HG02642 (cell line): Measurements from ENCODE around the gene AGL.
"Not testable (repeated sequence)": the region's sequence is repeated elsewhere in the genome, so short reads cannot be mapped to it uniquely, and the experiment has no call there.

Experiments
- ATAC-seq: cut with Tn5 transposase; IDR thresholded peaks from one replicate; pipeline ENCODE4 v1.9.1; 2021; ENCODE audit warnings: mild to moderate bottlenecking; ENCODE audit not compliant: unreplicated experiment, poor library complexity

Gene AGL

GRCh38 chr1:99850459-99851291 lies 514 bp downstream of the AGL start:
- no peak for ATAC-seq

GRCh38 chr1:99851850-99852454 lies 1.8 kb downstream of the AGL start:
- no peak for ATAC-seq

- no peak for ATAC-seq
Measured at GRCh38 chr1:99852648-99853047, 2.5 kb downstream of the AGL start.

GRCh38 chr1:99855914-99856450 lies 5.8 kb downstream of the AGL start:
- ATAC-seq: no peak

- not testable (repeated sequence) for ATAC-seq
Measured at GRCh38 chr1:99857041-99857440, 6.9 kb downstream of the AGL start.

- no peak for ATAC-seq
Measured at GRCh38 chr1:99858286-99858685, 8.1 kb downstream of the AGL start.

GRCh38 chr1:99858881-99859280 lies 8.7 kb downstream of the AGL start:
- no peak for ATAC-seq

GRCh38 chr1:99860703-99861102 lies 10.5 kb downstream of the AGL start:
- no peak for ATAC-seq

GRCh38 chr1:99867682-99868081 lies 17.5 kb downstream of the AGL start:
- no peak for ATAC-seq

GRCh38 chr1:99869304-99869703 lies 19.1 kb downstream of the AGL start:
- no peak for ATAC-seq

- no peak for ATAC-seq
Measured at GRCh38 chr1:99869723-99870122, 19.6 kb downstream of the AGL start.

GRCh38 chr1:99872063-99872462 lies 21.9 kb downstream of the AGL start:
- no peak for ATAC-seq

- ATAC-seq: no peak
Measured at GRCh38 chr1:99877568-99877967, 27.4 kb downstream of the AGL start.

- no peak for ATAC-seq
Measured at GRCh38 chr1:99886179-99886578, 36.0 kb downstream of the AGL start.

GRCh38 chr1:99886841-99887240 lies 36.7 kb downstream of the AGL start:
- ATAC-seq: no peak

GRCh38 chr1:99887890-99888289 lies 37.7 kb downstream of the AGL start:
- ATAC-seq: no peak

- ATAC-seq: no peak
Measured at GRCh38 chr1:99891997-99892396, 41.8 kb downstream of the AGL start.

GRCh38 chr1:99903278-99903677 lies 53.1 kb downstream of the AGL start:
- ATAC-seq: not testable (repeated sequence)

- ATAC-seq: no peak
Measured at GRCh38 chr1:99906535-99906934, 56.4 kb downstream of the AGL start.

GRCh38 chr1:99917214-99917613 lies 67.1 kb downstream of the AGL start:
- no peak for ATAC-seq

- no peak for ATAC-seq
Measured at GRCh38 chr1:99919220-99919619, 69.1 kb downstream of the AGL start.

GRCh38 chr1:99934801-99935200 lies 84.6 kb downstream of the AGL start:
- no peak for ATAC-seq
